IMR-90 (cell line): ENCODE results near the gene OR1E2. TPM values are rescaled to one million over a fixed set of nuclear protein-coding genes. Genes with fewer than 3 reads are reported as not detected.

Experiments
- ATAC-seq: fragments of 200-7000 bp; cut with Tn5 transposase; 2 replicates; pipeline ENCODE4 v1.9.1; 2020; ENCODE audit warnings: low read depth, mild to moderate bottlenecking, moderate library complexity
- BruUV-seq: library from RNA; stranded (reverse); fragments of 400-500 nt; replicated peaks from 2 replicates; lab custom pipeline; 2021; lab: Mats Ljungman, UMichigan
- CTCF ChIA-PET: fragments of 300-600 bp; formaldehyde crosslinking; extraction: SDS; loops from one replicate; lab custom pipeline; 2021; ENCODE audit warnings: antibody characterized with exemption; lab: Yijun Ruan, JAX
- POLR2A ChIA-PET: fragments of 300-600 bp; sonication (Branson Sonifier 250); formaldehyde crosslinking; loops from one replicate; lab custom pipeline; 2022; ENCODE audit warnings: antibody characterized with exemption; ENCODE audit not compliant: unreplicated experiment; lab: Charles Lee
- DNase-seq: peaks from one replicate; pipeline ENCODE4 v3.0.0; 2013
- H2AFZ ChIP-seq: replicated peaks from 2 replicates; pipeline ENCODE3; 2013; ENCODE audit warnings: low read length, mild to moderate bottlenecking; ENCODE audit not compliant: poor library complexity
- H2AK5ac ChIP-seq: 2 replicates; pipeline ENCODE4 v1.6.1; 2013; ENCODE audit warnings: low read depth, low read length, inconsistent platforms
- H2AK9ac ChIP-seq: replicated peaks from 2 replicates; pipeline ENCODE3; 2013; ENCODE audit warnings: mild to moderate bottlenecking, low read depth, low read length, moderate library complexity; ENCODE audit not compliant: poor library complexity
- H2BK120ac ChIP-seq: 2 replicates; pipeline ENCODE4 v1.6.1; 2013; ENCODE audit warnings: low read depth, low read length, inconsistent platforms
- H2BK15ac ChIP-seq: 3 replicates; pipeline ENCODE4 v1.6.1; 2013; ENCODE audit warnings: low read depth, low read length, inconsistent platforms
- H2BK20ac ChIP-seq: 2 replicates; pipeline ENCODE4 v1.6.1; 2013; ENCODE audit warnings: low read depth, mild to moderate bottlenecking, inconsistent platforms, low read length, moderate library complexity
- H2BK5ac ChIP-seq: 2 replicates; pipeline ENCODE4 v1.6.1; 2013; ENCODE audit warnings: mild to moderate bottlenecking, low read depth, low read length, inconsistent platforms; ENCODE audit not compliant: poor library complexity, severe bottlenecking
- H3K14ac ChIP-seq: replicated peaks from 2 replicates; pipeline ENCODE4 v1.6.1; 2013; ENCODE audit warnings: low read depth, low read length, inconsistent platforms
- H3K18ac ChIP-seq: 2 replicates; pipeline ENCODE4 v1.6.1; 2013; ENCODE audit warnings: low read depth, low read length, control low read depth
- H3K23ac ChIP-seq: 2 replicates; pipeline ENCODE4 v1.6.1; 2013; ENCODE audit warnings: low read depth, low read length, inconsistent platforms
- H3K27ac ChIP-seq: 2 replicates; pipeline ENCODE4 v1.5.1; 2013; ENCODE audit warnings: mild to moderate bottlenecking, control low read depth, low read length; ENCODE audit not compliant: insufficient read depth
- H3K27me3 ChIP-seq: 2 replicates; pipeline ENCODE4 v1.6.1; 2013; ENCODE audit warnings: low read length; ENCODE audit not compliant: control insufficient read depth, insufficient read depth
- H3K36me3 ChIP-seq: 2 replicates; pipeline ENCODE4 v1.6.1; 2013; ENCODE audit warnings: low read length, mixed read lengths; ENCODE audit not compliant: control insufficient read depth, insufficient read depth
- H3K4ac ChIP-seq: 2 replicates; pipeline ENCODE4 v1.6.1; 2013; ENCODE audit warnings: low read depth, low read length, inconsistent platforms
- H3K4me1 ChIP-seq: 2 replicates; pipeline ENCODE4 v1.6.1; 2013; ENCODE audit warnings: low read length, mixed read lengths; ENCODE audit not compliant: control insufficient read depth, insufficient read depth
- H3K4me2 ChIP-seq: 2 replicates; pipeline ENCODE4 v1.6.1; 2013; ENCODE audit warnings: low read depth, mild to moderate bottlenecking, control low read depth, low read length, moderate library complexity
- H3K4me3 ChIP-seq: 2 replicates; pipeline ENCODE4 v1.5.1; 2013; ENCODE audit warnings: low read depth, mild to moderate bottlenecking, control low read depth, low read length, moderate library complexity; ENCODE audit not compliant: insufficient read depth
- H3K56ac ChIP-seq: 2 replicates; pipeline ENCODE4 v1.6.1; 2013; ENCODE audit warnings: low read length, inconsistent platforms; ENCODE audit not compliant: insufficient read depth; ENCODE audit errors: extremely low read depth
- H3K79me1 ChIP-seq, 2 experiments: 2 replicates each; pipeline ENCODE4 v1.6.1; 2013; ENCODE audit warnings: low read length in 2 of 2, inconsistent platforms in 1 of 2, low read depth in 1 of 2
- H3K9ac ChIP-seq: 2 replicates; pipeline ENCODE4 v1.6.1; 2013; ENCODE audit warnings: low read depth, low read length, control low read depth
- H3K9me1 ChIP-seq: 2 replicates; pipeline ENCODE4 v1.6.1; 2013; ENCODE audit warnings: low read length, inconsistent platforms; ENCODE audit not compliant: insufficient read depth
- H3K9me3 ChIP-seq: 2 replicates; pipeline ENCODE4 v1.6.1; 2013; ENCODE audit warnings: low read length; ENCODE audit not compliant: control insufficient read depth, insufficient read depth
- H4K20me1 ChIP-seq: 2 replicates; pipeline ENCODE4 v1.6.1; 2013; ENCODE audit warnings: low read length, inconsistent platforms; ENCODE audit not compliant: insufficient read depth
- H4K5ac ChIP-seq: 2 replicates; pipeline ENCODE4 v1.6.1; 2013; ENCODE audit warnings: mild to moderate bottlenecking, low read depth, low read length, control low read depth
- H4K8ac ChIP-seq, 2 experiments: 2 replicates each; pipeline ENCODE4 v1.6.1; 2013; ENCODE audit warnings: low read depth in 2 of 2, low read length in 2 of 2, control low read depth in 1 of 2, inconsistent platforms in 1 of 2
- H4K91ac ChIP-seq: 2 replicates; pipeline ENCODE4 v1.6.1; 2013; ENCODE audit warnings: low read depth, low read length, inconsistent platforms; ENCODE audit not compliant: insufficient read depth
- ELK1 ChIP-seq: fragments of 150-350 bp; IDR thresholded peaks from 2 replicates; pipeline ENCODE4 v1.6.1; 2016; ENCODE audit warnings: low read depth, mild to moderate bottlenecking, low read length, moderate library complexity, borderline replicate concordance
- MAFK ChIP-seq: IDR thresholded peaks from 2 replicates; pipeline ENCODE4 v1.6.1; 2012; ENCODE audit warnings: low read depth, low read length, improper control_type of control experiment
- POLR2A ChIP-seq: IDR thresholded peaks from 2 replicates; pipeline ENCODE4 v1.6.1; 2012; ENCODE audit warnings: mild to moderate bottlenecking, low read depth, low read length
- RFX5 ChIP-seq: IDR thresholded peaks from 2 replicates; pipeline ENCODE4 v1.8.0; 2012; ENCODE audit warnings: low read depth, mild to moderate bottlenecking, low read length, moderate library complexity
- USF2 ChIP-seq: fragments of 150-350 bp; IDR thresholded peaks from 2 replicates; pipeline ENCODE4 v1.6.1; 2017; ENCODE audit warnings: mild to moderate bottlenecking, antibody characterized with exemption, low read length, low read depth
- WGBS, 2 experiments: methylation state at CpG; one replicate each; pipeline versions ENCODE4 v1.1.5 to v1.1.7; 2013; ENCODE audit warnings: missing lambda C conversion rate in 2 of 2; ENCODE audit not compliant: insufficient read length in 1 of 2; ENCODE audit errors: extremely low coverage in 2 of 2; 5-methylcytosine and 5-hydroxymethylcytosine counted together
- dilution Hi-C: fragments of 300-500 bp; cut with HindIII; formaldehyde crosslinking; loops from one replicate; pipeline ENCODE4 v1.14.3; 2018; ENCODE audit warnings: low sequenced_read_pairs; ENCODE audit not compliant: unreplicated experiment
- in situ Hi-C: fragments of 300-500 bp; cut with MboI; formaldehyde crosslinking; loops from 3 replicates; pipeline ENCODE4 v1.14.3; 2019; ENCODE audit warnings: low sequenced_read_pairs, inconsistent platforms, mixed read lengths
- intact Hi-C: fragments of 100-400 bp; cut with micrococcal nuclease; formaldehyde crosslinking; loops from 2 replicates; pipeline ENCODE4 v1.10.0; 2022
- polyA plus RNA-seq, 3 experiments: library from polyadenylated mRNA; depleted of rRNA; stranded (reverse); fragments of >200 nt; gene quantifications; 2 replicates each; pipeline ENCODE4 v1.2.3, GENCODE V29; 2012; ENCODE audit warnings: low replicate concordance in 1 of 3
- total RNA-seq: library from RNA; depleted of rRNA; stranded (reverse); fragments of >200 nt; gene quantifications from 2 replicates; pipeline ENCODE4 v1.2.3, GENCODE V29; 2012

OR1E2 gene
- total and polyA plus RNA-seq, 2 of the 4 experiments (the other 2 are of a cell fraction): not detected

GRCh38 chr17:3440451-3440850, 6.8 kb upstream of the OR1E2 start:
- H3K27ac ChIP-seq: no peak overlapping the region
- no peaks in the 10 kb centered on the region for H3K9me1 ChIP-seq
- in situ Hi-C loops (no loop called here), intact Hi-C loops (no loop called here), dilution Hi-C loops (no loop called here)
- no peaks in the 10 kb centered on the region for H3K27me3 ChIP-seq
- H3K9me3 ChIP-seq: peaks cover 3% of the 10 kb centered on the region; the same call in 1 of the 2 replicates
- H3K79me1 ChIP-seq: no peaks in the 10 kb centered on the region
- no peaks in the 10 kb centered on the region for H3K4me1 ChIP-seq
- H4K20me1 ChIP-seq: no peaks in the 10 kb centered on the region
- POLR2A ChIA-PET: no interaction called here
- no peak overlapping the region for H2AFZ ChIP-seq
- no peak overlapping the region for H2BK20ac ChIP-seq
- no peak overlapping the region for H3K56ac ChIP-seq
- no peak overlapping the region for H4K91ac ChIP-seq
- H3K9ac ChIP-seq: no peak overlapping the region
- no peak overlapping the region for H2BK5ac ChIP-seq
- CTCF ChIA-PET: no interaction called here
- WGBS, 2 experiments: no CpG with 5 or more reads among the region's 2 CpGs
- H3K36me3 ChIP-seq: no peaks in the 10 kb centered on the region
- ATAC-seq: no peak
- no peak overlapping the region for H2AK5ac ChIP-seq
- no peak overlapping the region for H2BK15ac ChIP-seq
- no peak for TF ChIP-seq RFX5
- TF ChIP-seq MAFK: no peak
- no peak for TF ChIP-seq POLR2A
- no peak for TF ChIP-seq ELK1
- no peak for TF ChIP-seq USF2
- H3K23ac ChIP-seq: no peak overlapping the region
- no peak overlapping the region for H3K4me3 ChIP-seq
- H2AK9ac ChIP-seq: no peak overlapping the region
- no peak overlapping the region for H4K8ac ChIP-seq
- H3K4me2 ChIP-seq: no peak overlapping the region
- H4K5ac ChIP-seq: no peak overlapping the region
- no TSS peak for BruUV-seq
- H3K14ac ChIP-seq: no peak overlapping the region
- no peak for DNase-seq
- no peak overlapping the region for H2BK120ac ChIP-seq
- no peak overlapping the region for H3K4ac ChIP-seq
- no peak overlapping the region for H3K18ac ChIP-seq
